Measurements from ENCODE around the gene OR51B4.
"Not testable (repeated sequence)": the region's sequence is repeated elsewhere in the genome, so short reads cannot be mapped to it uniquely, and the experiment has no call there.

Gene OR51B4, protein sequence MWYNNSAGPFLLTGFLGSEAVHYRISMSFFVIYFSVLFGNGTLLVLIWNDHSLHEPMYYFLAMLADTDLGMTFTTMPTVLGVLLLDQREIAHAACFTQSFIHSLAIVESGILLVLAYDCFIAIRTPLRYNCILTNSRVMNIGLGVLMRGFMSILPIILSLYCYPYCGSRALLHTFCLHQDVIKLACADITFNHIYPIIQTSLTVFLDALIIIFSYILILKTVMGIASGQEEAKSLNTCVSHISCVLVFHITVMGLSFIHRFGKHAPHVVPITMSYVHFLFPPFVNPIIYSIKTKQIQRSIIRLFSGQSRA

DNA sequence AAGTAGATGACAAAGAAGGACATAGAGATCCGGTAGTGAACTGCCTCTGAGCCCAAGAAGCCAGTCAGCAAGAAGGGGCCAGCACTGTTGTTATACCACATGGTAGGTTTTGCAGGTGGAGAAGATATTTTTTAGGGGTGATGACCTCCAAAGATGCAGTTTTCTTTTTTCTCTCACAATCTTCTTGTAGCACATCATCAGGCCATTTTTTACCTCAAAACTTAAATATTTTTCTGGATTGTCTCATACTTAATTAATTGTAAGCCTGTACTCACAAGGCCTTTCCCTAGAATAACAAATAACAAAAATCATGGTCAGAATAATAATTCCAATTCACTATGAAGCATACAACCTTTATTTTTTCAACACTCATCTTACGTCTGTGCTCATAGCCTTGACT is at the start of gene OR51B4:
Gene OR51B4, minus strand, starts transcription at position 101 of the 400 bp plus-strand sequence. Its CDS starts 0 bp downstream, at position 101.
- DNase-seq: no peak

DNA sequence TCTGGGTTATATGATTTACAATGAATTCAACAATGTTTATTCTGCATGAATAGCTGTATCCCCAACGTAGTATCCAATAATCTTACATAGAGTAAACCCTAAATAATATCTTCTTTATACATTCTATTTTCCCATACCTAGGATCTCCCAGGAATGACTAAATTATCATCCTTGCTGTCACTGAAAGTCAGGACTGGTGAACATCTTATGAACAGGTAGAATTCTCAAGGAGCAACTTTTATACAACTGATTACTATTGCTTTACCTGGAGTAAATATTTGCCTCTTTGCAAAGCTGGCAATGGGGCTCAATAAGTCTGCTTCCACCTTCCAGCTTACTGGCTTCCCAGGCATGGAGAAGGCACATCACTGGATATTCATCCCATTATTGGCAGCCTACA is 49.5 kb upstream of the OR51B4 start, which contains the start of gene OR51B6:
Gene OR51B6, plus strand, starts transcription at position 301 of the 400 bp plus-strand sequence. Its CDS starts 0 bp downstream, at position 301.
- no peak for DNase-seq

DNA sequence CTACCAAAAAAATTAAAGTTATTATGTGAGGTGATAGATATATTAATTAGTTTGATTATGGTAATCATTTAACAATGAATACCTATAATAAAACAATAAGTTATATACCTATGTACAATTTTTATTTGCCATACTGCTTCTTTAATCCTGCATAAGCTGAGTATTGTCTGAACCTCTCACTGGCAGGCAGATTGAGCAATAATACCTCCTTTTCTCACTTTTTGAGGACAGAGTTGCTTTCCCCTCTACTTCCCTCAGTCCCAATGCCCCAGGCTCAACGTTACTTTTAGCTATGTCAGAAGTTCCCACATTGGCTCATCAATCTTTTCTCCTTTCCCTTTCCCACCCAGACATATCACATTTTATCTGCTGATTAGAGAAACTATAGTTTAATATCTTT is 47.8 kb upstream of the OR51B4 start:
- no peak for DNase-seq

DNA sequence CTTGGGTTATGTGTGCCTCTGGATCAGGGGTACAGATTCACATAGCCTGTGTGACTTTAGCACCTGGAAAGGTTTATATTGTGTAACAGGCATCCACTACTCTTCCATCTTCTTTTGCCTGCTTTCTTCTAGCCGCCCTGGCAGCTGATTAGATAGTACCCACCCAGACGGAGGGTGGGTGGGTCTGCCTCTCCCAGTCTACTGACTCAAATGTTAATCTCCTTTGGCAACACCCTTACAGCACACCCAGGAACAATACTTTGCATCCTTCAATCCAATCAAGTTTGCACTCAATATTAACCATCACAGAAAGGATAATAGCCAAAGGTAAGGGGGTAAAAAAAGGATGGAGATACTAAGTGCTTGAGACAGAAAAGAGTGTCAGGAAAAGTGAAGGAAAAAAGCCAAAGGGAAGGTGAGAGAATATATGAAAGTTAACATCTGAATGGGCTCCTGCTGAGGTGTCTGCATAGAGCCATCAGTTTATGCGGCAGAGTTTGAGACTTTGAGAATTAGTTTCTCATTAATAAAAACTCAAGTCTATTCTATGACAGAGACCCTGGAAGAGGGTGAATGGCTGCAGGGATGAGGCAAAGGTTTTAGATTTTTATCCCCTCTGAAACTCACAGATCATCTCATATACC is 46.9 kb upstream of the OR51B4 start:
- DNase-seq: no peak

DNA sequence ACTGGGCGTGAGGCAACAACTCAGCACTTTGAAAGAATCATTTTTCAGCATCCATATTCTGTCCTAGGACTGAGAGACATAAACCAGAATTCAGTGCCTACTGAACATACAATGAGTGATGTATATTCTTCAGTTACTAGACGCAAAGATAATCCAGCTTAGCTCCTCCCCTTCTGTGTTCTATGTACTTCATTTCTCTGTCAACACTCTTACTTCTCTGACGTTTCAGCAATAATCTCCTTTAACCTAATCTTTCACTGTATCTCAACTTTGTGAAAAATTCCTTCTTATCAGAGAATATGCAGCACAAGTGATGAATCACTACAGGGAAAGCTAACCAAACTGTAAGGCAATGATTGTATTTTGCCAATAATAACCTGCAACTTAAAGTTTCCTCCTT is 44.1 kb upstream of the OR51B4 start:
- no peak for DNase-seq

DNA sequence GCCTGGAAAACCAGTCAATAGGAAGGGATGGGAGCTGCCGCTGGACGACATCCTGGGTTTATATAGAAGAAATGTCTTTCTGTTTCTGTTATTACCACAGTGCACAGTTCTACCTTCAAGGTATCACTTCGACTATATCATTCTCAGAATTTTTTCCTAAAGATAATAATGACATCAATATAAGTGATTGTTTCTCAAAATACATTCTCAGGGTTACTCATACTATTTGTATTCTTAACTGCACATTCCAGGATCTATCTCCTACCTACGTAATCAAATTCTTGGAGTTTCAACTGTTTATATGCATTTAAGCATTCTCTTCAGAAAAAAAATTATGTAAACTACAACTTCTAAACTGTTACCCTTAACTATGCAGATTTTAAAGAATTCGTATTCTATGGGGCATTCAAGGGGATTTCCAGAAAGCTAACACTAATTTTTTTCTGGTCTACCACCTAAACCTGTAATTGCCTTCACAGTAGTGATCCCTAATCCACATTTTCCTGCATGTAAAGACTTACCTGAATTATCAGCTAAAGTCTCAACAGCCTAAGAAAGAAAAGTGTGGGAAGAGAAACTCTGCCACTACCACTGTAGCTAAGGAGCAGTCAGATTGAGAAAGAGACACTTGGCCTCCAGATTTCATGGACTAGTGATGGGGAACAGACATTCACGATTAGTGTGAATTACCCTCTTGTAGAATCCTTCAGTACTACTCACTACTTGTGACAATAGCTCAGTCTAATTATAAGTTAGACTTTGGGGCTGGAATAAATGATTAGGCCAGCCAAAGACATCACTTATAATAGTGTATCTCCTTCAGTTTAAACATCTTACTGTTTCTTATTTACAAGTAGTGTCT is 42.0 kb upstream of the OR51B4 start, which contains the start of gene OR51B5:
Gene OR51B5, minus strand, starts transcription at position 51 of the 862 bp plus-strand sequence. Its CDS starts 0 bp downstream, at position 51.
- DNase-seq: no peak

DNA sequence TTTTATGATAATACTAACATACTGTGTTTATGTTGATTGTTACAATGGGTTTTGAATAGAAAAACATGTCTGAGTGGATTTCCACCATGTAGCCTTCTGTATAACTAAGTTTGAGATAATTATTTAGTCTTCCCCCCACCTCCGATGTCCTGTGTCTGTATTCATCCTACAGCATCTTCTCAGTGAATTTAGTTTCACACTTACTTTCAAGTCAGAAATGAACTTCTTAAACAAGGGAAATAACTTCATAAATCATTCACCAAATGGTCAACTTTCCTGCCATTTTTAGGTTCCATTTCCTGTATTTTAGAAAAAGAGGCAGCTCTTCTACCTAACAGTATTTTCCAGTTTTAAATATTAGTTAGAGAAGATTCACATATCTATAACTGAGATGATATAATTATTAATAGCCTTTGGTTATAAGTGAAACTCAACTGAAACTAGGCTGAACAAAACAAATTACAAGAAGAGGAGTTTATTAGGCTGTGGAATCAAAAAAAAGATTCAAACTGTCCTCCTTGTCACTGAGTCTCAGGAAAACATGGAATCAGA is 38.1 kb upstream of the OR51B4 start:
- no peak for DNase-seq

DNA sequence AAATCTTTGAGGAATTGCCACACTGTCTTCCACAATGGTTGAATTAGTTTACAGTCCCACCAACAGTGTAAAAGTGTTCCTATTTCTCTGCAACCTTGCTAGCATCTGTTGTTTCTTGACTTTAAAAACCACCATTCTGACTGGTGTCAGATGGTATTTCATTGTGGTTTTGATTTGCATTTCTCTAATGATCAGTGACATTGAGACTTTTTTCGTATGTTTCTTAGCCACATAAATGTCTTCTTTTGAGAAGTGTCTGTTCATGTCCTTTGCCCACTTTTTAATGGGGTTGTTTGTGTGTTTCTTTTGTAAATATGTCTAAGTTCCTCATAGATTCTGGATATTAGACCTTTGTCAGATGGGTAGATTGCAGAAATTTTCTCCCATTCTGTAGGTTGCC is 35.5 kb upstream of the OR51B4 start:
- DNase-seq: not testable (repeated sequence)

DNA sequence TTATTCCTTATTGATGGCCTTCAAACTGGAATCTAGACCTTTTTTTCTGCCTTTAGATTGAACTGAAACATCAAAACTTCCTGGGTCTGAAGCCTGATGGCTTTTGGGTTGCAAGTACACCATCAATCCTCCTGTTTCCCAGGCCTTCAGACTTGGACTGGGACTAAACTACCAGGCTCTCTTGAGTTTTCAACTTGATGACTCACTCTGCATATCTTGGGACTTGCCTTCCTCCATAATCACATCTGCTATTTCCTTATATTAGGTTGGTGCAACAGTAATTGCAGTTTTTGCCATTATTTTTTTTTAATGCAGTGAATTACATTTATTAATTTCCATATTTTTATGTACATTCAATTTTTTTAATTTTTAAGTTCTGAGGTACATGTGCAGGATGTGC is 34.6 kb upstream of the OR51B4 start:
- DNase-seq: no peak

DNA sequence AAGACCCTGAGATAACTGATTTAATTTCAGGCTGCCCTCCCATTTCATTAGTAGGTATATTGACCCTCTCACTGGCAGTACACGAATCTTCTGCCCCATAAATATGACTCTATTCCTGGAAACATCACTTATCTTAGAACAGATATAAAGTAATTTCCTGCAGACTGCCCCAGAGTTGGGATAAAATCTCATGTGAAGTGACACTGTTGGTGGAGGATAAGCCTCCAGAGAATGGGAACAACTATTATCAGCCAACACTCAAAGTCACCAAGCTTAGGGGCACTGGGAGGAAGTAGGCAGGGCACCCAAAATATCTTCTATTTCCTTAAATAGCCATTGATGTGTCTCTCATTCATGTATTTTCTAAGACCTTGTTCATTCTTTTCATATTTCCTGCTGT is 33.4 kb upstream of the OR51B4 start:
- DNase-seq: no peak

DNA sequence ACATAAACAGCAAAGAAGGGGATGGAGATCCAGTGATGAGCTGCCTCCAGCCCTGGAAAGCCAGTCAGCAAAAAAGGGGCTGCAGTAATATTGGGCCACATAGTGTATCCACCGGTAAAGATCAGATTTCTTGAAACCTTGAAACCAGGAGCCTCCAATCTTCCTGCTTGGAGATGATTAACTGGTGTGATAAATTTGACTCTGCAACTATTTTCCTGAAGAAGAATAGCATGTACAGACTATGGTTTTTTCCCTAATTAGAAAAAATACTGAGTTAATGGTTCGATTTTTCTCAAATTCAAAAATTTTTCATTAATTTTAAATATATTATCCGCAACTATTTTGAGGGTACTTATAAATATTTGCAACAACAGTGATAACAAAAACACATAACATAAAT is 22.5 kb upstream of the OR51B4 start, which contains the start of gene OR51B2:
Gene OR51B2, minus strand, starts transcription at position 101 of the 400 bp plus-strand sequence. Its CDS starts 0 bp downstream, at position 101.
- no peak for DNase-seq

DNA sequence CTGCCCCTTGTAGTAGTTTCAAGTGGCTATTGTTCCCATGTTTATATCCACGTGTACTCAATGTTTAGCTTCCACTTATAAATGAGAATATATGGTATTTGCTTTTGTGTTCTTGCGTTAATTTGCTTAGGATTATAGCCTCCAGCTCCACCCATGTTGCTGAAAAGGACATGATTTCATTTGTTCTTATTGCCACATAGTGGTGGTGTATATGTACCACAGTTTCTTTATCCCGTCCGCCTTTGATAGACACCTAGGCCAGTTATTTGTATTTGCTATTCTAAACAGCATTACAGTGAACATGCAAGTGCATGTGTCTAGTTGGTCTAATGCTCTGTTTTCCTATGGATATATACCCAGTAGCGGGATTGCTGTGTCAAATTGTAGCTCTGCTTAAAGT is 15.5 kb upstream of the OR51B4 start:
- no peak for DNase-seq

DNA sequence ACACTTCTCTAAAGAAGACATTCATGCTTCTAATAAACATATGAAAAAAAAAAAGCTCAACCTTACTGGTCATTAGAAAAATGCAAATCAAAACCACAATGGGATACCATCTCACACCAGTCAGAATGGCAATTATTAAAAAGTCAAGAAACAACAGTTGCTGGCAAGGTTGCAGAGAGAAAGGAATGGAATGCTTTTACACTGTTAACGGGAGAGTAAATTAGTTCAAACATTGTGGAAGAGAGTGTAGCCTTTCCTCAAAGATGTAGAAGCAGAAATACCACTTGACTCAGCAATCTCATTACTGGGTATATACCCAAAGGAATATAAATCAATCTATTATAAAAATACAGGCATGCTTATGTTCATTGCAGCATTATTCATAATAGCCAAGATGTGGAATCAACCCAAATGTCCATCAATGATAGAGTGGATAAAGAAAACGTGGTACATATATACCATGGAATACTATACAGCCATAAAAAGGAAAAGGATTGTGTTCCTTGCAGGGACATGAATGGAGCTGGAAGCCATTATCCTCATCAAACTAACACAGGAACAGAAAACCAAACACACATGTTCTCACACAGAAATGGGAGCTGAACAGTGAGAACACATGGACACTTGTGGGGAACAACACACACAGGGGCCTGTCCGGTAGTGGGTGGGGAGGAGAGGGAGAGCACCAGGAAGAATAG is 11.7 kb upstream of the OR51B4 start:
- not testable (repeated sequence) for DNase-seq

DNA sequence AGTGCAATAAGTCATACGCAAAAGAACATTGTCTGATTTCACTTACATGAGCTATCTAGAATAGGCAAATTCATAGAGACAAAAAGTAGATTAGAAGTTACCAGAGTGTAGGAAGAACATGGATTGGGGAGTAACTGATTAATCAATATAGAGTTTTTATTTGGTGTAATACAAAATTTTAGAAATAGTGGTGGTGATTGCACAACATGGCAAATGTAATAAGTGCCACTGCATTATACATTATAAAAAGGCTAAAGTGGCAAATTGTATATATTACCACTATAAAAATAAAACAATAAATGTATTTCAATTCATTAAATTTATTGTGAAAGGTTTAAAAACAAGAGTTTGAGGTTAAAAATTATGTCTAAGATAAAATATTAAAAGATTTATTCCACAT is 8.7 kb upstream of the OR51B4 start:
- DNase-seq: no peak

DNA sequence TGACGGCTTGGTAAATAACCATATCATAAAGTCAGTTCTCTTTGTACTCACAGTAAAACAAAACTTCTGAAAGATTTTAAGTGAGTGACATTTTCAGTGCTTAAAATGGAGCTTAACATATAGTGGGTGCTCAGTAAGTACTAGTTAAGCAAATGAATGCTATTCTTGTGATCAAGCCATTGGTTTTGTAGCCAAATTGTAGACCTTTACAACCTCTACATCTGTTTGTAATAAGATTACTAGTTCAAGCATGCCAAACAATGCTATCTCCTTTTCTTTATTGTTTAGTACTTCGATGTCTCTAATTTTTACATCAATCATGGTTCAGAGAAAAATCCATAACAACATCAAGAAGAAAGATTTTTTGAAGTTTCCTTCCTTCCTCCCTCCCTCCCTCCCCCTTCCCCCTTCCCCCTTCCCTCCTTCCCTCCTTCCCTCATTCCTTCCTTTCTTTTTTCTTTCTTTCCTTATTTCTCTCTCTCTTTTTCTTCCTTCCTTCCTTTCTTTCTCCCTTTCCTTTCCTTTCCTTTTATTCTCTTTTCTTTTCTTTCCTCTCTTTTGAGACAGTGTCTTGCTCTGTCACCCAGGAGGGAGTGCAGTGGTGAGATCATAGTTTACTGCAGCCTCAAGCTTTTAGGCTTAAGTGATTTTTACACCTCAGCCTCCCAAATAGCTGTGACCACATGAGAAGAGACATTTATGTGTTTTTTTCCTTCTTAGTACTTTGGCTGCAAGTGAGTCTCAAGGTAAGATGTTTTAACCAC is 5.7 kb upstream of the OR51B4 start:
- no peak for DNase-seq

DNA sequence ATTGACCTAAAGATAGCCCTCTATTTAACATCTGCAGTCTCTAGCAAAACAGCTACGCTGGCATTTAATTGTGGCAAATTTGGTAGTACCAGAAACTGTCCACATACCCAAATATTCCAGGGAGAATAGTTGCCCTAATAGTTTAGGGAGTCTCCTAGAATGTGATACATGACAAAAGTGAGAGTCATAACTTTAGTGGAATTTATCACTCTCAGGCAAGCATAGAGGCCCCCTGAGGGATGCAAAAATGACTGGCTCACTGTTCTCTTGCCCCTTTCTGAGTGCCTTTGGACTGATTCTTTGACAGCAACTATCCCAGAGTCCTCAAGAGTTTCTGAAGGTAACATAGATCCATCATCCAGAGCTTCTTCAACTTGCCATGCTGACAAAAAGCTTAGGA is 2.3 kb upstream of the OR51B4 start:
- no peak for DNase-seq

DNA sequence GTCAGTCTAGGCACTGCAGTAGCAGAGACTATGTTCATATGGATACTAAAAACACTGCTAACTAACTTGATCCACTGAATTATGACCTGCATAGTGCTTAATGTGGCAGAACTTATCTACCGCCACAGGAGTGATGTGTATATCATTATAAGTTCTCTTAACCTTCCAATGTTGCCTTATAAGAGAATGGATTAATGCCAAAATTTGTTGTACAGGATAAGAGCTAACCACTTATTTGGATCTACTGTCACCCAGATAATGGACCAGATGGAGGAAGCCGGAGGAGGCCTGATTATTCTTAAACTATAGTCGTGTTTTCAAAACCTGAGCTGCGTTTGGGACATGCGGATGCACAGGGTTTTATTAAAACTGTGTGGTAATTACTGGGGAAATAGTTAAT is 1.9 kb upstream of the OR51B4 start:
- DNase-seq: no peak

DNA sequence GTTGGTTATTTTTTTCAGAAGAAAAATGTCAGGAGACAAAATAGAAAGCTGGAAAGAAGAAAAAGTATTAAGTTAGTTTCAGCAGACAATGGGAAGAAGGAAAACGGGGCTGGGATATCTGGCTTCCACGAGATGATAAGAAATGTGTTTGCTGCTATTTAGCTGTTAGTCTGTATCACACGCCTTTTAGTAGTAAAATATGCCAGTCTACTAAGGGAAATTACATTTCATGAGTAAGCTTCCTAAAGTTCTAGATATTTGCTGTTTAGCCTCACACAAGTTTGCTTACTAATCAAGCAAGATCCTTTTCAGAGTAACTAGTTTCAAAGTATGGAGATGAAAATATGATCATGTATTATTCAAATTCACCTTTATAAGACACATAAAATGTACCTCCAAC is 1.5 kb downstream of the OR51B4 start:
- DNase-seq: no peak

DNA sequence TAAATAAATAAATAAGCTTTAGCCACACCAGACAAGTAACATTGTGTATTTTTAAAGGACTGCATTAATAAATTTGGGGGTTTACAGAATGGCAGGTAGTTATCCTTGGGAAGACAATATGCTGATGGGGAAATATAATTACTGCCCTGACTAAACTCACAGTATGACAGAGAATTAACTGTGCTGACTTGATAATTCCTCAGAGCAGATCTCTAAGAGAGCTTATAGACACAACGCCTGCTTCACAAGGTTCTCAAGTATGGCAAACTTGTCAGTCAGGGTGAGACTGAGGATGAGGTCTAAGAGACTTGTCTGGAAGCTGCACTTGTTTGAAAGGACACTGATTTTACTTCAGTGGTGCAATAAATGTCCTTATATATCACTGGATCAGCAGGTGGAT is 3.3 kb downstream of the OR51B4 start:
- DNase-seq: no peak

DNA sequence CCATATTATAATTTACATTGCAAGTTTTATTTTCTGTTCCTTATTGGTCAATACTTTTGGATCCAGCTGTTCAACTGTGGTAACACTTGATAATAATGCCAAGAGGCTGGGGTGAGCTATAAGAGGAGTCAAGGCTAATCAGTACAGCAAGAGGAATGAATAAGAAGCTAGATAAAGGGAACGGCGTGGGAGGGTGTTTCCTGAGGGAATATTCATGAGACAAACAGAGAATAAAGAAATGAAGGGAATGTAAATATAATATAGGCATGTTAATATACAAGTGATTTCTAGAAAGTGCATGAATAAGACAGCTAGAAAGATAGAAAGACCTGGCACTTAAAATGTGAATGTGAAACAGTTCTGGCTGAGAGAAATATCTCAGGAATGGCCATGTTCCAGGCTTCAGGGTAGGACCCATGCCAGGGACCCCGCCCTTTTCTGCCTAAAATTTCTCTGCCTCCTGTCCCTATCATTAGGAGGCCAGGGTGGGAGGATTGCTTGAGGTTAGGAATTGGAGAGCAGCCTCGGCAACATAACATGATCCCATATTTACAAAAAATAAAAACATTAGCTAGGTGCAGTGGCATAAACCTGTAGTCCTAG is 3.9 kb downstream of the OR51B4 start:
- no peak for DNase-seq

DNA sequence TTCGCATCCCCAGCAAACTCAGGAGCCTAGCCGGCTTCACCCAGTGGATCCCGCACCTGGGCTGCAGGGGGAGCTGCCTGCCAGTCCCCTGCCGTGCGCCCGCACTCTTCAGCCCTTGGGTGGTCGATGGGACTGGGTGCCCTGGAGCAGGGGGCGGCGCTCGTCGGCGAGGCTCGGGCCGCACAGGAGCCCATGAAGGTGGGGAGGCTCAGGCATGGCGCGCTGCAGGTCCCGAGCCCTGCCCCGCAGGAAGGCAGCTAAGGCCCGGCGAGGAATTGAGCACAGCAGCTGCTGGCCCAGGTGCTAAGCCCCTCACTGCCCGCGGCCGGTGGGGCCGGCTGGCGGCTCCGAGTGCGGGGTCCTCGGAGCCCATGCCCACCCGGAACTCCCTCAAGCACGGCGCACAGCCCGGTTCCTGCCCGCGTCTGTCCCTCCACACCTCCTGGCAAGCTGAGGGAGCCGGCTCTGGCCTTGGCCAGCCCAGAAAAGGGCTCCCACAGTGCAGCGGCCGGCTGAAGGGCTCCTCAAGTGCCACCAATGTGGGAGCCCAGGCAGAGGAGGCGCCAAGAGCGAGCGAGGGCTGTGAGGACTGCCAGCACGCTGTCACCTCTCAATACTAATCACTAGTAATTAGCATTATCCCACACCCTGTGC is 7.3 kb downstream of the OR51B4 start:
- not testable (repeated sequence) for DNase-seq

Measured in CD4-positive, alpha-beta T cell treated with Interleukin-12 subunit alpha and Interleukin-12 subunit beta, for 1 hour (primary cell).